Nephron progenitor cell (in vitro differentiated cells): ENCODE results near the gene SLC39A1.

Experiments
- DNase-seq: peaks from one replicate; pipeline ENCODE4 v3.0.0; 2021
- H3K27ac Mint-ChIP-seq: 2 replicates; pipeline ENCODE4 v1.8.0; 2021; ENCODE audit warnings: mild to moderate bottlenecking, moderate library complexity, mixed read lengths
- H3K27me3 Mint-ChIP-seq: 2 replicates; pipeline ENCODE4 v1.8.0; 2021; ENCODE audit warnings: mild to moderate bottlenecking, low read depth, mixed read lengths; ENCODE audit not compliant: poor library complexity
- H3K36me3 Mint-ChIP-seq: 2 replicates; pipeline ENCODE4 v1.8.0; 2021; ENCODE audit warnings: low read depth, mixed read lengths
- H3K4me1 Mint-ChIP-seq: 2 replicates; pipeline ENCODE4 v1.8.0; 2021; ENCODE audit warnings: mixed read lengths
- H3K4me3 Mint-ChIP-seq: 2 replicates; pipeline ENCODE4 v1.8.0; 2021; ENCODE audit warnings: mild to moderate bottlenecking, moderate library complexity, mixed read lengths
- H3K9me3 Mint-ChIP-seq: 2 replicates; pipeline ENCODE4 v1.8.0; 2021; ENCODE audit warnings: mild to moderate bottlenecking, moderate library complexity, mixed read lengths
- CTCF ChIP-seq: fragments of 200-600 bp; sonication (generic); IDR thresholded peaks from 2 replicates; pipeline ENCODE4 v1.5.0; 2021; ENCODE audit warnings: antibody characterized with exemption

SLC39A1 gene

DNA sequence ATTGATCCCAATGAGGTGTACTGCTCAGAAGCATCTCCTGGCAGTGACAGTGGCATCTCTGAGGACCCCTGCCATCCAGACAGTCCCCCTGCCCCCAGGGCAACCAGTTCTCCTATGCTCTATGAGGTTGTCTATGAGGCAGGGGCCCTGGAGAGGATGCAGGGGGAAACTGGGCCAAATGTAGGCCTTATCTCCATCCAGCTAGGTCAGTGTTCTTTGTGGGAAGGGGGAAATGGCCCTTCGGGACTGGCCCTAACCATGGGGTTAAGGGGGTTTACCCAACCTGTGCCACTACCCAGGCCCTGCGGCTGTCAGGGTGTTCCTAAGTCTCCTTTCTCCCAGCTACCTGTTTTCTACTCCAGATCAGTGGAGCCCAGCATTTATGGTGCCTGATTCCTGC, 5.6 kb upstream of the SLC39A1 start:
- H3K27ac Mint-ChIP-seq = peak overlapping the region; percentile 55
- H3K4me3 Mint-ChIP-seq = peak overlapping the region; percentile 93

GRCh38 chr1:153968408-153968807, 5.1 kb upstream of the SLC39A1 start:
- Mint-ChIP-seq H3K4me3 (peak overlapping the region; percentile 93), H3K36me3 (peaks cover 11% of the 10 kb centered on the region), H3K9me3 (no peaks in the 10 kb centered on the region), H3K27ac (peak overlapping the region; percentile 100), H3K4me1 (peaks cover 52% of the 10 kb centered on the region), H3K27me3 (no peaks in the 10 kb centered on the region)
- no peak for TF ChIP-seq CTCF
- DNase-seq = no peak

More for the DNA sequence above, 5.6 kb upstream of the SLC39A1 start:
- TF ChIP-seq CTCF = no peak
- no peaks in the 10 kb centered on the region for H3K27me3 Mint-ChIP-seq
- H3K4me1 Mint-ChIP-seq = peaks cover 46% of the 10 kb centered on the region
- no peak for DNase-seq
- no peaks in the 10 kb centered on the region for H3K9me3 Mint-ChIP-seq
- H3K36me3 Mint-ChIP-seq = peaks cover 15% of the 10 kb centered on the region

GRCh38 chr1:153968000-153968363, 4.6 kb upstream of the SLC39A1 start:
- H3K4me1 Mint-ChIP-seq = peaks cover 54% of the 10 kb centered on the region
- peaks cover 8% of the 10 kb centered on the region for H3K36me3 Mint-ChIP-seq
- DNase-seq = peak; percentile 38
- no peaks in the 10 kb centered on the region for H3K27me3 Mint-ChIP-seq
- TF ChIP-seq CTCF = no peak
- no peaks in the 10 kb centered on the region for H3K9me3 Mint-ChIP-seq
- peak overlapping the region; percentile 93 for H3K4me3 Mint-ChIP-seq
- H3K27ac Mint-ChIP-seq = peak overlapping the region; percentile 100

DNA sequence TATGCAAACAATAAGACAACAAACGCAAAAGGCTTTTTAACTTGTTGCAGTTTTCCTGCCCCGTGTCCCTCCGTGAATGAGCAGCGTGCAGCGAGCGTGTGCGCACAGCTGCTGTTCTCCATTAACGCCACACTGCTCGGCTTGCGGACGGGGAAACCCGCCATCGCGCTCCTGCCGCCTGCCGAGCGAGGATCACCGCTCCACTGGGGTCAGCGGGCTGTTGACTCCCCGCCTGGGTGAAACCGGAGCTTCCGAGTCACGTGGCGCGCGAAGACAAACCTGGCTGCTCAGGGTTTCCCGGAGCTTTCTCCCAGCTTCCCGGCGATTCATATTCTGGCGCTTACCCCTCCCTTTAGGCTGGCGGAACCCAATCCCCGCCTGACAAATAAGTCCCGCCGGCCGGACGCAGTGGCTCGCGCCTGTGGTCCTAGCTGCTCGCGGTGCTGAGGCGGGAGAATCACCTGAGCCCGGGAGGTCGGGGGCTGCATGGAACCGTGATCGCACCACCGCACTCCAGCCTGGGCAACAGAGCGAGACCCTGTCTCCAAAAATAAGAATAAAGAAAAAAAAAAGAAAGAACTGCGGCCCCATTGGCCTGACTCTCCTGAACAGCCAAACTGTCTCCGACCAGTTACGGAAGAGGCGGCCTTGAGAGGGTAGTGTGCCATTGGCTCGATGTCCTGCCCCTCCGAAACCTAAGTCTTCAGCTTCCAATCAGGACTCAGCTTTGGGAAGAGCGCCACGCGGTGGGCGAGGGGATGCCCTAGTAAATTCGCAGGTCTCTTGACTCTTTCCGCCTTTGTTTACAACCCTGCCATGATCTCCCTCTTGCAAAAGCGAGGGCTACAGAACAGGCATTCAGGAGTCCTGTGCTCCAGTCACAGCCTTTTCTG, 4.0 kb upstream of the SLC39A1 start, which contains the start of gene CREB3L4:
CREB3L4 (plus strand) TSS at position 796 of the 893 bp plus-strand sequence. CDS start 624 bp downstream, outside the sequence.
- Mint-ChIP-seq H3K27ac (peak within 1 kb of the TSS; percentile 100), H3K36me3 (peaks cover 8% of the 10 kb centered on the region), H3K4me3 (peak within 1 kb of the TSS; percentile 93), H3K9me3 (no peaks in the 10 kb centered on the region), H3K4me1 (peaks cover 60% of the 10 kb centered on the region), H3K27me3 (no peaks in the 10 kb centered on the region)
- DNase-seq = peak; percentile 92
- no peak for TF ChIP-seq CTCF

DNA sequence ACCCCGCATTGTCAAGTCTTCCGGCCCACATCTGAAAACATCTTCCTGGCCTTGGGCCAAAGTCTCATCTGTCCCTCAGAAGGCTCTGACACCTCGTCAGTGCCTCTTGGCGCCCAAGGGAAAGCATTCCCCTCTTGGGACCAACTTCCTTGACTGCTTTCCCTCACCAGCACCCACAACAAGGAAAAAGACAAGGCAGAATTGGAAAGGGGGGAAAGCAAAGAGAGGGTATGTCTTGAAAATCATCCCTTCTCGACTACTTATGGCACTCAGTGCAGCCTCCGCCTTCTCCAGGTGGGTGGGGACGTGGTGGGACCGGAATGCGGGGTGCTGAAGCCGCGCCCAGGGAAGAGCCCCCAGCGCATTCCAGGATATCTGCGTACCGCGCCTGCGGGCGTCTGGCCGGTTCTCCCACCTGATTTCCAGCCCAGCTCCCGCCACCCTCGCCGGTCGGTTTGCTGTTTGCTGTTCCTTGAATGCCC, 554 bp upstream of the SLC39A1 start:
- no peaks in the 10 kb centered on the region for H3K9me3 Mint-ChIP-seq
- peaks cover 24% of the 10 kb centered on the region for H3K36me3 Mint-ChIP-seq
- peaks cover 85% of the 10 kb centered on the region for H3K4me1 Mint-ChIP-seq
- peak overlapping the region; percentile 89 for H3K4me3 Mint-ChIP-seq
- DNase-seq = peak; percentile 67
- TF ChIP-seq CTCF = no peak
- peak overlapping the region; percentile 98 for H3K27ac Mint-ChIP-seq
- H3K27me3 Mint-ChIP-seq = no peaks in the 10 kb centered on the region
